ENCODE results near the gene MEG3.

DNA sequence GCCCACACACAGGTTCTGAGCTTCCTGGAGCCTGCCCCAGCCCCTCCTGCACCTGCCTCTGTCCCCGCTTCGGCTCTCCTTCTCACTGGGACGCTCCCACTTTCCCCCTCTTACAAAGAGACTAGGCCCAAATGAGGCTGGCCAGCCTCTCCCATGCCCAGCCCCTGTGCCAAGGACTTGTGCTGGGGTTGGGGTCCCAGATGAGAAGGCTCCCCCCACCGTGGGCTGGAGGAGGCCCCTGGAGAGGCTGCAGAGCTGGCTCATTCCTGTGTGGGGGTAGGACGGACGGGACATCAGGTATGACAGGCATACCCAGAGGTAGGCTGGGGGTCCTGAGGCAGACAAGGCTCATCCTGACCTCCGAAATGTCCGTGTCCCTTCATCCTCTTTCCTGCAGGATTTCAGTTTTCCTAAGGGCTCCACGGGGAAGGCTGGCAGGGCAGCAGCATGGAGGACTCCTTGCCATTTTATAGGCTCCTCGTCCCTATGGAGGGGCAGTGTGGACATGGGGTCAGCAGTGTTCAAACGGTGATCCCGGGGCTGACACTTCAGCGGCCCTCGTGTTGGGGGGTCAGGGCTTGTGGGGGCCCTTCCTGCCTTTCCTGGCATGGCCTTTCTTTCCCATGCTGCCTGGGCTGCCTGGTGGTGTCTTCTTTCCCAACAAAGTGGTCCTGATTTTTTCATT lies 49.1 kb upstream of the MEG3 start:
- TF ChIP-seq POLR2AphosphoS5 (IDR thresholded peaks at IDR 0.05; ENCODE audit: insufficient read depth, low read depth, low read length) (no peak), MAX (IDR thresholded peaks at IDR 0.05; ENCODE audit: insufficient read depth, insufficient read length) (no peak), POLR2A (IDR thresholded peaks at IDR 0.05; ENCODE audit: low read depth, low read length) (no peak)
- TF ChIP-seq, protein P1, sequence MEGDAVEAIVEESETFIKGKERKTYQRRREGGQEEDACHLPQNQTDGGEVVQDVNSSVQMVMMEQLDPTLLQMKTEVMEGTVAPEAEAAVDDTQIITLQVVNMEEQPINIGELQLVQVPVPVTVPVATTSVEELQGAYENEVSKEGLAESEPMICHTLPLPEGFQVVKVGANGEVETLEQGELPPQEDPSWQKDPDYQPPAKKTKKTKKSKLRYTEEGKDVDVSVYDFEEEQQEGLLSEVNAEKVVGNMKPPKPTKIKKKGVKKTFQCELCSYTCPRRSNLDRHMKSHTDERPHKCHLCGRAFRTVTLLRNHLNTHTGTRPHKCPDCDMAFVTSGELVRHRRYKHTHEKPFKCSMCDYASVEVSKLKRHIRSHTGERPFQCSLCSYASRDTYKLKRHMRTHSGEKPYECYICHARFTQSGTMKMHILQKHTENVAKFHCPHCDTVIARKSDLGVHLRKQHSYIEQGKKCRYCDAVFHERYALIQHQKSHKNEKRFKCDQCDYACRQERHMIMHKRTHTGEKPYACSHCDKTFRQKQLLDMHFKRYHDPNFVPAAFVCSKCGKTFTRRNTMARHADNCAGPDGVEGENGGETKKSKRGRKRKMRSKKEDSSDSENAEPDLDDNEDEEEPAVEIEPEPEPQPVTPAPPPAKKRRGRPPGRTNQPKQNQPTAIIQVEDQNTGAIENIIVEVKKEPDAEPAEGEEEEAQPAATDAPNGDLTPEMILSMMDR (IDR thresholded peaks at IDR 0.05; ENCODE audit: extremely low read depth in 1 of 2, insufficient read depth in 1 of 2, low read depth in 1 of 2, low read length in 2 of 2), result no peak
